Activated naive CD4-positive, alpha-beta T cell (primary cell): ENCODE data around the gene GNG7.
A peak's percentile ranks its signal among the peaks of the same experiment; 100 is the strongest.
"Not testable (repeated sequence)": the region's sequence is repeated elsewhere in the genome, so short reads cannot be mapped to it uniquely, and the experiment has no call there.

Source experiments
- DNase-seq, 4 experiments: peaks; one replicate each; lab custom pipeline; 2025; lab: John Stamatoyannopoulos, UW

GNG7 gene

DNA sequence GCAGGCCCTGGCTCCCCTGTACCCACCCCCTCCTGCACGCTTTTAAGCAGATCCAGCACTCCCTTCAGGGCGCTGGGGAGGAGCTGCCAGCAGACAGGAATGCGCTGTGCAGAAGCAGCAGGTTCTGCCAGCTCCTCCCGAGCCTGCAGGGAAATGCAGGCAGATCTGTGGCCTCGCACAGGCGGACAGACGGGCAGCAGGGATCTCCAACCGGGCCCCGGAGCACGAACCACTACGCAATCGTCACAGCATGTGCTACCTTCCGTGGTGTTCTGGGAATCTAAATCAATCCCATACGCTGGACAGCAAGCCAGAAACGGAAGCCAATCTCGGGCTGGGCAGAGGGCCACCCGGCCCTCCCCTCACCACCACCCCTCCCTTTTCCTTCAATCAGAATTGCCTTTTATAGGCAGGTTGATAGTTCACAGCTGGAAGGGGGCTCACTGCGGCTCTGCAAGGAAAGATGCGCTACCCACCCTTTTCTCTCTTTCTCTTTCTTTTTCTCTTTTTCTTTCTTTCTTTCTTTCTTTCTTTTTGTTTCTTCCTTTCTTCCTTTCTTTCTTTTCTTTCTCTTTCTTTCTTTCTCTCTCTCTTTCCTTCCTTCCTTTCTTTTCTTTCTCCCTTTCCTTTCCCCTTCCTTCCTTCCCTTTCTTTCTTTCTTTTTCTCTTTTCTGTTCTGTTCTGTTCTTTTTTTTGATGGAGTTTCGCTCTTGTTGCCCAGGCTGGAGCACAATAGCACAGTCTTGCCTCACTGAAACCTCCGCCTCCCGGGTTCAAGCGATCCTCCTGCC, 99.9 kb downstream of the GNG7 start:
- no peak for DNase-seq

DNA sequence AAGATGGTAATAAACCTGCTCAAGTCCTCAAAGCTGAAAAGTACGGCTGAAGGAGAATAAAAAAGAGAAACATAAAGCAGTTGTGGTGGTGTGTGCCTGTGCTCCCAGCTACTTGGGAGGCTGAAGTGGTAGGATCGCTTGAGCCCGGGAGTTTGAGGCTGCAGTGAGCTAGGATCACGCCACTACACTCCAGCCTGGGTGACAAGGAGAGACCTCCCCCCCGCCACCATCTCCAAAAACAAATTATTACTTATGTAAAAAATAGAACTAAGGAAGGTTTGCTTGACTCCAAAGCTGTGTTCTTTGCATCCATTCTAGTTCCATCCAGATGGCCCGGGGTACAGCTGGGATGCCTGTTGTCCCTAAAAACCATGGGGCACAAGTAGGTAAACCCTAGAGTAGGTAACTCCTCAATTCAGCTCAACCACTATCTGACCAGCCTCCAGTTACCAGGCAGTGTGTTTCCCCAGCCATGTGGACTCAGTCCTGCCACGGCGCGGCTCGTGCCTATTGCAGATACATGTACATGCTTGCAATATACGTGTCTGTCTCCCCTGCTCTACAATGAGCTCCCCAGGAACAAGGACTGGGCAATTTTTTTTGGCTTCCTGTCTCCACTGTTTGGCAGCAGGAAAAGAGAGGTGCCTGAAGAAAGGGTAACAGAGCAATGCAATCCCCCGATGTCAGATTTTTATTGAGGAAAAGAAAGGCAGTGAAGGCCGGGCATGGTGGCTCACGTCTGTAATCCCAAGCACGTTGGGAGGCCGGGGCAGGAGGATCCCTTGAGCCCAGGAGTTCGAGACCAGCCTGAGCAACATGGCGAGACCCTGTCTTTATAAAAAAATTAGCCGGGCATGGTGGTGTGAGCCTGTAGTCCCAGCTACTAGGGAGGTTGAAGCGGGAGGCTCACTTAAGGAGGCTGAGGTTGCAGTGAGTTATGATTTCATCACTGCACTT, 101.3 kb downstream of the GNG7 start:
- DNase-seq, result no peak

DNA sequence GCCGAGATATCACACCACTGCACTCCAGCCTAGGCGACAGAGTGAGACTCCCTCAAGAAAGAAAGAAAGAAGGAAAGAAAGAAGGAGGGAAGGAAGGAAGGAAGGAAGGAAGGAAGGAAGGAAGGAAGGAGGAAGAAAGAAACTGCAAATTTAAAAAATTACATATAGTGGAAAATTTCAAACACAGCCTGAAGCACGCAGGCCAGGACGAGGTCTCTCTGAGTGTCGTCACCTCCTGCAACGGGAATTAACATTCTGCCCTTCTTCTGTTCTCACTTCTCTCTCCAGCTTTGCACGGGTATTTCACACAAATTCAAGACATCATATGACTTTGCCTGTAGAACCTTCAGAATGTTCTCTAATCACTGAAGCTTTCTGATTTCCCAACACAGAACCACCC, 108.2 kb downstream of the GNG7 start:
- no peak for DNase-seq

DNA sequence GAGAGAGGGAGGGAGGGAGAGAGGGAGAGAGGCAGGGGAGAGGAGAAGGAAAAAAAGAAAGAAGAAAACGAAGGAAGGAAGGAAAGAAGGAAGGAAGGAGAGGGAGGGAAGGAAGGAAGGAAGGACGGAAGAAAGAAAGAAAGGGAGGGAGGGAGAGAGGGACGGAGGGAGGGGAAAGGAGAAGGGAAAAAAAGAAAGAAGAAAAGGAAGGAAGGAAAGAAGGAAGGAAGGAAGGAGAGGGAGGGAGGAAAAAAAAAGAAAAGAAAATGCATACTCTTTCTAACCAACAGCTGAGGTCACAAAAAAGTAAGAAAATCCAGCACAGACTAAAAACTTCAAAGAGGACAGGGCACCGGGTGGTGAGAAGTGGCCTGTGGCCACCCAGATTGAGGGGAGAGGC, 109.7 kb downstream of the GNG7 start:
- DNase-seq, result no peak

DNA sequence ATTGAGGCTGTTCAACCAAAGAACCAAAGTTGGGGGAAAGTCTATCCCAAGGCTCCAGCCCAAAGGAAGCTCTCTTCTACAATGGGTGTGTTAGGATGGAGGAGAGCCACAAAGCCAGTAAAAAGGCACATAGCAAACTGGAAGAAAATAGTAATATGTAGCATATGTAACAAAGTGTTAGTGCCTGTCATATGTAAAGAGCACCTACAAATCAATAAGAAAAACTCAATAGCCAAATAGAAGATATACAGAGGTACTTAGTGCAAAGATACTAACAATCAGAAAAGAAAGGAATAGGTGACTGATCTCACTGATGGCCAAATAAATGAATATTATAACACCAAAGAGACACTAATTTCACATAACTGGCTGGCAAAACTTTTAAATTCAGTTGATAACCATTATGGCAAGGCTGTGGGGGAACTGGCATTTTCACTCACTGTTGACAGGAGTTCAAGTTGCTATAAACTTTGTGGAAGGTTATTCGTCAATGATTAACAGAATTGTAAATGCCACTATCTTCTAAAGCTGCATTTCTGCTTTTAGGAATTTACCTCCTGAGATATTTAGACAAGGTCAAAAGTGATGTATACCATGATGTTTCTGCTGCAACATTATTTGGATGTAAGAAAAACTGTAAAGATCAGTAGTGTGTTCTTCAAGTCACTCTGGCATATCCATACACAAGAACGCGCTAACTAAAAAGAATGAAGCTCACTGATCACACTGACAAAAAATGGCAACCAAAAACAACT, 110.8 kb downstream of the GNG7 start:
- no peak for DNase-seq

DNA sequence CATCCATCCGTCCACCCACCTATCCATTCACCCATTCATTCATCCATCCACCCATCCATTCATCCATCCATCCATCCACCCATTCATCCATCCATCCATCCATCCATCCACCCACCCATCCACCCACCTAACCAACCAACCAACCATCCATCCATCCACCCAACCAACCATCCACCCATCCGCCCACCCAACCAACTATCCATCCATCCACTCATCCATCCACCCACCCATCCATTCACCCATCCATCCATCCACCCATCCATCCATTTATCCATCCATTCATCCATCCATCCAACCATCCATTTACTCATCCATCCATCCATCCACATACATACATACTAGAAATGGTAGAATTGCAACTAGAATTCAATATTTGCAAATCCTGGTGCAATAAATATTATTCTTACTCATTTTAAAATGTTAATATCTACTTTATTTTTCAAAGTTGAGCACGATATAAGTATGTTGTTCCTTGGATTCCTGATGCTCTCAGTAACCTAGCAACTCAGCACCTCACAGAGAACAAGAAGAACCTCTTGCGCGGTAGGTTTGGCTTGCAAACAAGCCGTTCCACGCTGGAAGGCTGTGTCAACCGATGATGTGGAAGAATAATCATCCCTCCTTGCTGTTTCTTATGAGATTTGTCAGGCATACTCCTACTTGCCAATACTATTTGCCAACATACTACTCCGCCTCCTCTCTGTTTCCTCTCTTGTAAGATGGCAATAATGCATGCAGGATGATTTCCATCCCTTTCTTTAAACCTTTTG, 111.7 kb downstream of the GNG7 start:
- DNase-seq, result no peak

DNA sequence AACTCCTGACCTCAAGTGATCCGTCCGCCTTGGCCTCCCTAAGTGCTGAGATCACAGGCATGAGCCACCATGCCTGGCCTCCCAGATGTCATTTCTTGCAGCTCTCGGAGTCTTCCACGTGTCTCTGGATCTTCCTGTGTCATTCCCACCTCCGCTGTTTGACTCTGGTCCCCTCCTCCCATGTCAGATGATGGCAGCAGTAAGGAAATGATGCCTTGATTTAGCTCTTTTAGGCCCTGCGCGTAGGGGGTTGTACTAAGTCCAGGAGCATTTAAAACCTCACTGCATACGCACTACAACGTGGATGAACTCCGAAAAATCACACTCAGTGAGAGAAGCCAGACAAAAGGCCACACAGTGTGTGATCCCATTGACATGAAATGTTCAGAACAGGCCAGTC, 113.1 kb downstream of the GNG7 start:
- no peak for DNase-seq

DNA sequence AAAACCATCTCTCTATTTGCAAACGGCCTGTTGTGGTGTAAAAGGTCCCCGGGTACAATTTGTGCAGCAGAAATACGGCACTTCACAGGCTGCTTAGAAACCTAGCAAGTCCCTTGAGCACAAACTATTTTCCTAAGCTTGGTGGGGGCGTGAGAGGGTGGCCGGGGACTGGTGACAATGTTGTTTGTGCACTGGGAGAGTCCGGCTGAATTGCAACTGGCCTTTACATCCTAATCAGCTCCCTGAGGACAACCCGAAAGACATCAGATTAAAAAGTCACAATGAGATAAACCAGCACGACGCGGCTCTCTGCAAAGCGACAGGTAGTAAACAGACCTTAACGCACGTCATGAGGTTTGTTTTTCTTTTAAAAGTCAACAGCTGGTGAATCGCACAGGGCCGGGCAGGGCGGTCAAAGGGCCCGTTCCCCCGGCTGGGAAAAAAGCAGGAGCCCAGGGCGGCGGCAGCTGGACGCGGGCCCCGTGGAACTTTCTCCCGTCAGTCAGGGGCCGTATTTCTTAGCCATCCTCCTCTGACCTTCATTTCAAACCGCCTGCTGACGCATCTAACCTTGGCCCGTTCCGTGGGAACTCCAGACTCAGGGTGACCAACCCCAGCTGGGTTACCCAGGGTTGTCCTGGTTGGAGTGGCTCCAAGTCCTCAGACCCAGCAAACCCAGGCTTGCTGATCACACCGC, 114.3 kb downstream of the GNG7 start:
- DNase-seq, result no peak

DNA sequence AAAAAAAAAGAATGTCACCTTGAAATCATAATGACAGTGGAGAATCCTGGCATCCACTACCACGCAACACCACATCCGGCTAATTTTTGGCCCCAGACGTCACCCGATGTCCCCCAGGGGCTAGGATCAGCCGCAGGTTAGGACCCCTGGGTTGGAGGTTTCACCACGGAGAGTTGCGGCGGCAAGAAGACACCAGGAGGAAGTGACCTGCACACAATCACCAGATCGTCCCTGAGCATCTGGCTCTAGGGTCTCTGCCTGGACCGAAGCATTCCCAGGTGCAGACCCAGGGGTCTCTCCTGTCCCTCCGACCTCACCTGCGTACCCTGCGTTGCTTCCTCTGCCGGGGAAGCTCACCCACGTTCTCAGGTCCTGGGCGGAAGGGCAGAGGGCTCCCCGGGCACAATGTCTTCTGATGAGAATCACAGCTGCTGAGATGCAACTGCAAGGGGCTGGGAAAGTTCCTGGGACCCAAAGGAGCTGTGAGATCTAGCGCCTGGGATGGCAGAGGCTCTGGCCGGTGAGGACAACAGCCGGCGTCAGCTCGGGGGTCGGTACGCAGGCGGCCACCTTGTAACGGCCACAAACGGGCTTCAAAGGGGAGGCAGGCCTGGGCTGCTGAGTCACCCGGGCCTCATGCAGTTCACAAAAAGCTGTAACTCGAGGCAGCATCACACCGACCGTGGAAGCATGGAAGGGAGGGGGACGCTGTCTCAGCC, 115.3 kb downstream of the GNG7 start:
- DNase-seq, result no peak

DNA sequence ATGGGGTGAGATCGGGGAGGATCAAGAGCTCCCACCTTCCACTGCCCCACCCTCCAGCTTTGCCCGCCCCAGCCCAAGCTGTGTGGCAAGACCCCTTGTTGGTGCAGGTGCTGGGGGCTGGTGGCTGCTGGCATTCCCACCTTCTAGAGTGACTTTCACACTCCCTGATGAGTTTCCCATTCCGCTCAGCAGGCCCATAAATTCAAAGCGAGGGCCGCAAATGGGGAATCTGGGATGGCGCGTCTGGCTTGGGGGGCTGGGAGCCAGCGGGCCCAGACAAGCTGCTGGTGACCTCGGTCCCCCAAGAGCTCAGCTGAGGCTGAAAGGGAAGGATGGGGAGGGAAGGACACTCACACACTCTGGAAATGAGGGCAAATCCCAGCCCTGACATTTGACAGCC, 116.3 kb downstream of the GNG7 start:
- DNase-seq, result no peak

DNA sequence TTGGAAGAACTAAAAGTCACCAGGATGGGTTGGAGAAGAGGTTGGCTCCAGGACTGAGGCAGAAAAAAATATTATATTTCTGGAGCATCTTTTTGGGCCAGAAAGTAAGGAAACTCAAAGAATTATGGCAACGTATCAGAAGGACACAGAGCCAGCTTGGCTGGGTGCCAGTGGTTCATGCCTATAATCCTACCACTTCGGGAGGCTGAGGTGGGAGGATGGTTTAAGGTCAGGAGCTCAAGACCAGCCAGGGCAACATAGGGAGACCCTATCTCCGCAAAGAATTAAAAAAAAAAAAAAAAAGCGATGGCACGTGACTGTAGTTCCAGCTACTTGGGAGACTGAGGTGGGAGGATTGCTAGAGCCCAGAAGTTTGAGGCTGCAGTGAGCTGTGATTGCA, 118.5 kb downstream of the GNG7 start:
- DNase-seq, result no peak

DNA sequence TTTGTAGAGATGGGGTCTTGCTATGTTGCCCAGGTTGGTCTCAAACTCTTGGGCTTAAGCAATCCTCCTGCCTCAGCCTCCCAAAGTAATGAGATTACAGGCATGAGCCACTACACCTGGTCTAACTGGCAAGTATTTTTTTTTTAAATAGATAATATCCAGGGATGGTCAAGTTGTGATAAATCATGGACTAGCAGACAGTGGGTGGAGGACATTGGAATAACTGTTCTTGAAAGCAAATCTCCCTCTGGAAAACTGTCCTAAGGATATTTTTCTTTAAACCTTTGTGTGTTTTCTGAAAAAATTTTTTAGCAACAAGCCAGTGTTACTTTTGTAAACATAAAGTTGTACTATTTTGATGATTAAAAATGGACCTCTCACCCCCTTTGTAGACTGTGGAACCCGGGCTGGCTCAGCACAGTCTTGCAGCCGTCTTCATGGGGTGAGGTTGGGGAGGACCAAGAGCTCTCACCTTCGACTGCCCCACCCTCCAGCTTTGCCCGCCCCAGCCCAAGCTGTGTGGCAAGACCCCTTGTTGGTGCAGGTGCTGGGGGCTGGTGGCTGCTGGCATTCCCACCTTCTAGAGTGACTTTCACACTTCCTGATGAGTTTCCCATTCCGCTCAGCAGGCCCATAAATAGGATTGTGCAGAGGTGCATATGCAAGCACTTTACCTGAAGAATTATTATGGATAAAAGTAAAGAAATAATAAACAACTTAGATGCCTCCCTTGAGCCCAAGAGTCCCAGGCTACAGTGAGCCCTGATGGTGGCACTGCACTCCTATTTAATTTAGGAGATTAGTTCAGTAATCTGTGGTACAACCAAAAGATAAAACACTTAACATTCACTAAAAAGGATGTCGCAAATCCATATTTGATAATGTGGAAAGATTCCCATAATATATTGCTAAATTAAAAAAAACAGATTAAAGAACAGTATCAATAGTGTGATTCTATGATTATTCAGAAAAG, 119.2 kb downstream of the GNG7 start:
- no peak for DNase-seq

DNA sequence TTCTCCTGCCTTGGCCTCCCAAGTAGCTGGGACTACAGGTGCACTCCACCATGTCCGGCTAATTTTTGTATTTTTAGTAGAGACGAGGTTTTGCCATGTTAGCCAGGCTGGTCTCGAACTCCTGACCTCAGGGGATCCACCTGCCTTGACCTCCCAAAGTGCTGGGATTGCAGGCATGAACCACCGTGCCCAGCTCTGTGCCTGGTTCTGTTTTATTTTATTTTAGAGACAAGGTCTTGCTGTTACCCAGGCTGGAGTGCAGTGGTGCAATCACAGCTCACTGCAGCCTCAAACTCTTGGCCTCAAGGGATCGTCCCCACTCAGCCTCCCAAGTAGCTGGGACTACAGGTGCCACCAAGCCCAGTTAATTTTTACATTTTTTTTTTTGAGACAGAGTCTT, 122.1 kb downstream of the GNG7 start:
- DNase-seq, result not testable (repeated sequence)

DNA sequence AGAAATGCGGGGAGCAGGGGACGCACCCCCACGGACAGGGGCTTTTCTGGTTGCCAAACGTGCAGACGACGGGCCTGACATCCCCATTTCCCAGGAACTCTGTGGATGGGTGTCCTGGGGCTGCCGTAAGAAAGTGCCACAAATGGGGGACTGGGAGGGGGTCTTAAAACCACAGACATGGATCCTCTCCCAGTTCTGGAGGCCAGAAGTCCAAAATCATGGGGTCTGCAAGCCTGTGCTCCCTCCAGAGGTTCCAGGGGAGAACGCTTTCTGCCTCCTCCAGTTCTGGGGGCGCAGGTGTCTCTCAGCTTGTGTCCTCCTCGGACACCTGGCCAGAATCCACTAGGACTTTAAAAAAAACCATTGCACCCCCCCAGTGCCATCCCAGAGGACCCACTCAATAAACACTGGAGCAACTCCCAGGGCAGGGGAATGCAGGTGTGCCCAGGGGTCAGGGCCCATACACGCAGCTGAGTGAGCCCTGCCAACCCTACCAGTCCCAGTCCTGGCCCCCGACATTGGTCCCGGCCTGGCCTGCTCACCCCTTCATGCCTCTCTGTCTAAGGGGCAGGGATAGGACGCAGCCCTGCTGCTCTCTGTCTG, 122.7 kb downstream of the GNG7 start:
- no peak for DNase-seq

DNA sequence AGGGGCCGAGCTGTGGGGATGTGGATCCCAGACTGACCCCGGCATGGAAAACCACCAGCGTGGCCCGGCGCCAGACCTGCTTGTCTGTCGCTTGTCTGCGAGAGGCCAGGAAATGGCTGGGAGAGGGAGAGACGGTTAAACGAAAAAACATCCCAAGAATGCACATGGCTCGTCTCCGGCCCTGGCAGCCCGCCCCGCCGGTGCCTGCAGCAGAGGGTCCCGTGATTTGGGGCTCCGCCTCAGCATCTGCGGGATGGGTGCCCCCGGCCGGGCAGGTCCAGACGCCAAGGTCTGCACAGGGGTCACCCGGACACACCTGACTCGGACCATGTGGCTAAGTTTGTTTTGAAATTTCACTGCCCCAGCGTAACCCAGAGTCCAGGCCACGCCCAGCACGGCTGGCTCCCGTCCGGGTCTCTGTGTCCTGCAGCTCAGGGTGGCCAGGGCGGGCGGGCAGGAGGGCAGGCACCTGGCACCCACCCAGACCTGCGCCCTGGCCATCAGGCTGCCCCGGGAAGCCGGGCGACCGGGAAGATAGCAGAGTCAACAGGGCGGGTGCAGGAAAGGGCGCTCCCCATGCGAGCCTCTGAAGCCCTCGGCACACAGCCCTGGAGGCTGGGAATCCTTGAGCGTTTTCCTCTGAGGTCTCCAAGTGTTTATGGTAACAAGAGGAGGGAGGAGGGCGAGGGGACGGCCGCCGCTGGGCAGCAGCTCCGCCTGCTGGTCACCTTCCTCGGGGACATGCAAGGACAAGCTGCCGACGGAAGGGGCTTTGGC, 123.4 kb downstream of the GNG7 start:
- peak in 2 of 4 experiments; percentile 45 to 56 for DNase-seq

DNA sequence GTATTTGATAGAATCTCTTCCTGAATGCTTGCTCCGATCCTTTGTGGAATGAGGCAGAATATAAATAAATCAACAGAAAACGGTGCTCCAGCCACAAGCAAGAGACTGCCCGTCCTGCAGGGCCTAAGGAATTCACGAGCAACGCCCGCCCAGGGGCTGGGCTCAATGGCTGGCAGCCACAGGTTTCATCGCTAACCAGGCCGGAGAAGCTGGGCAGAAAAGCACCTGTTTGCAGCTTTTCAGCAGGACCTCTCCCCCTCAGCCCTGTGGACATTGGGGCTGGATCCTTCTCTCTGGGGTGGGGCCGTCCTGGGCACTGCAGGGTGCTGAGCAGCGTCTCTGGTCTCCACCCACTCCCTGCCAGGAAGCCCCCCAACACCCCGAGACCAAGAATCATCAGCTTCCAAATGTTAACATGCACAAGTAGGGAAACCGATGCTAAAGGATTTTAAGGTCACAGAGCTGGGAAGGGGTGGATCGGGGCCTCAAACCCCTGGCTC, 124.1 kb downstream of the GNG7 start:
- no peak for DNase-seq

DNA sequence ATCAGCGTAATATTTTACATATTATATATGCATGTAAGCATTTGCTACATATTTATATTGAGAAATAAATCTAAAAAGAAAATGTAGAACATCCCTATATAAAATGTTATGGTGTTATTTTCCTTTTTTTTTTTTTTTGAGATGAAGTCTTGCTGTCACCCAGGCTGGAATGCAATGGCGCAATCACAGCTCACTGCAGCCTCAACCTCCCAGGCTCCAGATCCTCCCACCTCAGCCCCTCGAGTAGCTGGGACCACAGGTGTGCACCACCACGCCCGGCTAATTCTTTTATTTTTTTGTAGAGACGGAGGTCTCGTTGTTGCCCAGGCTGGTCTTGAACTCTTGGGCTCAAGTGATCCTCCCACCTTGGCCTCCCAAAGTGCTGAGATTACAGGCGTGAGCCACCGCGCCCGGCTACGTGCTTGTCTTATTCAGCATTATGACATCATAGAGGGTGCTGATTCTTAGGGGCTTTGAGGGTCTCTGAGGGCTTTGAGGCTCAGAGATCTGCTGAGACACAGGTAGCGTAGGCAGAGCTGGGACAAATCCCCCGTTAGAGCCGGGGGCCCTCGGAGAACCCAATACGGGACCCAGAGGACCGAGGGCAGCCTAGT, 124.7 kb downstream of the GNG7 start:
- DNase-seq, result no peak
